ENCODE results near the gene EGFL7. TPM values are rescaled to one million over a fixed set of nuclear protein-coding genes. Genes with fewer than 3 reads are reported as not detected.

EGFL7 gene
- total and polyA plus RNA-seq, 10 of the 15 experiments (the other 5 are each of a cell fraction or from before 2014, with no cell fraction given) = 0.06 to 0.46 (median 0.19) TPM; not detected in 5

GRCh38 chr9:136628268-136628667, 34.4 kb upstream of the EGFL7 start:
- Histone ChIP-seq H3K27ac (ENCODE audit: control insufficient read depth, insufficient read depth) (no peak overlapping the region), H4K20me1 (ENCODE audit: control insufficient read depth, insufficient read depth) (no peaks in the 10 kb centered on the region), H3K36me3 (ENCODE audit: control insufficient read depth in 2 of 2, insufficient read depth in 2 of 2, low read length in 1 of 2) (no peaks in the 10 kb centered on the region), H3K9ac (ENCODE audit: control insufficient read depth, insufficient read depth, low read length) (no peak overlapping the region), H3K27me3 (replicated peaks in 1 of 2; ENCODE audit: control insufficient read depth in 2 of 2, insufficient read depth in 2 of 2, low read length in 1 of 2) (no peaks in the 10 kb centered on the region; a peak in 1 of 4 replicates), H3K79me2 (ENCODE audit: control insufficient read depth, insufficient read depth, low read length) (no peaks in the 10 kb centered on the region), H3K4me1 (ENCODE audit: control insufficient read depth, insufficient read depth, low read length) (no peaks in the 10 kb centered on the region; the same call in 1 of the 2 replicates), H3K4me2 (ENCODE audit: control insufficient read depth, insufficient read depth) (no peak overlapping the region), H2AFZ (ENCODE audit: control insufficient read depth, low read depth, low read length) (no peak overlapping the region), H3K4me3 (no peak overlapping the region), H3K9me3 (replicated peaks; ENCODE audit: control insufficient read depth, insufficient read depth, low read length) (no peaks in the 10 kb centered on the region)
- ChIA-PET SMC1A (ENCODE audit: uncharacterized antibody, unreplicated experiment) (interaction anchor here (0.7 kb wide), 1 partner anchor 89 kb away, joined by 3 read pairs; no protein-coding TSS in a partner anchor), POLR2A (interaction anchor here (0.6 kb wide), 1 partner anchor 16 kb away, joined by 4 read pairs; no protein-coding TSS in a partner anchor), CTCF (interaction anchor here (1.0 to 8.5 kb wide), 4 partner anchors 43 to 141 kb away, joined by 3 to 223 read pairs (median 6); no protein-coding TSS in a partner anchor), RAD21 (ENCODE audit: unreplicated experiment) (interaction anchor here (0.5 to 7.7 kb wide), 3 partner anchors 64 to 141 kb away, joined by 3 to 126 read pairs (median 5); no protein-coding TSS in a partner anchor)
- DNase-seq (ENCODE audit: low read depth, low spot score) (no peak), ATAC-seq (no peak), FAIRE-seq (no peak)
- BruUV-seq (replicated peaks) = no TSS peak
- in situ Hi-C loops (cut with MboI) (loop anchor here (5.0 kb wide), 1 partner anchor 136 kb away; no protein-coding TSS in a partner anchor), intact Hi-C loops (cut with micrococcal nuclease; ENCODE audit: unreplicated experiment) (no loop called here)
- TF ChIP-seq CHD4 (IDR thresholded peaks at IDR 0.05) = no peak
- no peak for TF ChIP-seq MYC (IDR thresholded peaks at IDR 0.05; ENCODE audit: insufficient read depth, insufficient read length, insufficient replicate concordance, low read length, severe bottlenecking)
- no peak for TF ChIP-seq NR2C2 (IDR thresholded peaks at IDR 0.05; ENCODE audit: borderline replicate concordance, control insufficient read depth, insufficient read length, low read depth)
- no peak for TF ChIP-seq ZNF24 (IDR thresholded peaks at IDR 0.05)
- no peak for TF ChIP-seq PML (IDR thresholded peaks at IDR 0.05; ENCODE audit: low read length)
- TF ChIP-seq YY1 (IDR thresholded peaks at IDR 0.05; ENCODE audit: low read depth, low read length) = no peak
- TF ChIP-seq ATF3 (IDR thresholded peaks at IDR 0.05; ENCODE audit: borderline replicate concordance, extremely low read depth, low read depth, low read length) = no peak
- TF ChIP-seq SREBF2 (IDR thresholded peaks at IDR 0.05; ENCODE audit: low read length) = no peak
- TF ChIP-seq ZNF592 (IDR thresholded peaks at IDR 0.05) = no peak
- no peak for TF ChIP-seq RAD51 (IDR thresholded peaks at IDR 0.05)
- TF ChIP-seq EGR1 (IDR thresholded peaks at IDR 0.05; ENCODE audit: borderline replicate concordance in 1 of 2, low read depth in 2 of 2, low read length in 2 of 2) = no peak
- TF ChIP-seq RBBP5 (conservative IDR thresholded peaks at IDR 0.05) = no peak
- no peak for TF ChIP-seq MAX (IDR thresholded peaks at IDR 0.05; ENCODE audit: low read depth, low read length)
- TF ChIP-seq SMAD1 (IDR thresholded peaks at IDR 0.05; ENCODE audit: low read depth, partially characterized antibody) = no peak
- TF ChIP-seq YBX1 (IDR thresholded peaks at IDR 0.05) = no peak
- TF ChIP-seq POLR2AphosphoS2 (IDR thresholded peaks at IDR 0.05; ENCODE audit: low read depth, low read length) = no peak
- TF ChIP-seq PBX3 (IDR thresholded peaks at IDR 0.05; ENCODE audit: insufficient replicate concordance, low read depth, low read length) = no peak
- 60% methylated on average over 10 of the region's 26 CpGs for WGBS (ENCODE audit: insufficient coverage, insufficient replicate concordance, low lambda C conversion rate, missing lambda C conversion rate)

Measured in GM12878 (cell line).